C4-2B (cell line): ENCODE data around the gene EOLA1.
"Not testable (repeated sequence)": the region's sequence is repeated elsewhere in the genome, so short reads cannot be mapped to it uniquely, and the experiment has no call there.

Experiments used
- ZFX ChIP-seq: fragments of 450-650 bp; IDR thresholded peaks from 2 replicates; pipeline ENCODE4 v1.6.1; 2017
- TF ChIP-seq, protein P1 (sequence below): fragments of 450-650 bp; conservative IDR thresholded peaks from 2 replicates; pipeline ENCODE4 v1.5.1; 2017; ENCODE audit warnings: mild to moderate bottlenecking

DNA sequence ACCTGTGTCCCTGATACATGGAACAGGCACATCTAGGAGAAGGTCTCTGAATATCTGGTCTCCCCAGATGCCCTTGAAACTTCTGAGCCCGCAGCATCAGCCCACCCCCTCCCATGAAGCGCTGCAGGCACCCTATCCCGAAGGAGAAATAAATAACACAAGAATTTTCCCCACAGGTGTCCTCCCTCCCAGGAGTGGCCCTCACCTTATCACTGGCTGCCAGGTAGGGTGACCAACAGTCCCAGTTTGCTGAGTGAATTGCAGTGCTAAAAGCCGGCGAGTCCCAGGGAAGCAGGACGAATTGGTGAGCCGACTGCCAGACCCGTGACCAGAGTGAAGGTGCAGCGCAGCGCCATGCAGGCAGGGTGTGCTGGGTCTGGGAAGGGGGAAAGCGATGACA is 6.8 kb upstream of the EOLA1 start:
- TF ChIP-seq, protein P1, sequence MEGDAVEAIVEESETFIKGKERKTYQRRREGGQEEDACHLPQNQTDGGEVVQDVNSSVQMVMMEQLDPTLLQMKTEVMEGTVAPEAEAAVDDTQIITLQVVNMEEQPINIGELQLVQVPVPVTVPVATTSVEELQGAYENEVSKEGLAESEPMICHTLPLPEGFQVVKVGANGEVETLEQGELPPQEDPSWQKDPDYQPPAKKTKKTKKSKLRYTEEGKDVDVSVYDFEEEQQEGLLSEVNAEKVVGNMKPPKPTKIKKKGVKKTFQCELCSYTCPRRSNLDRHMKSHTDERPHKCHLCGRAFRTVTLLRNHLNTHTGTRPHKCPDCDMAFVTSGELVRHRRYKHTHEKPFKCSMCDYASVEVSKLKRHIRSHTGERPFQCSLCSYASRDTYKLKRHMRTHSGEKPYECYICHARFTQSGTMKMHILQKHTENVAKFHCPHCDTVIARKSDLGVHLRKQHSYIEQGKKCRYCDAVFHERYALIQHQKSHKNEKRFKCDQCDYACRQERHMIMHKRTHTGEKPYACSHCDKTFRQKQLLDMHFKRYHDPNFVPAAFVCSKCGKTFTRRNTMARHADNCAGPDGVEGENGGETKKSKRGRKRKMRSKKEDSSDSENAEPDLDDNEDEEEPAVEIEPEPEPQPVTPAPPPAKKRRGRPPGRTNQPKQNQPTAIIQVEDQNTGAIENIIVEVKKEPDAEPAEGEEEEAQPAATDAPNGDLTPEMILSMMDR, result not testable (repeated sequence)
- not testable (repeated sequence) for TF ChIP-seq ZFX
